Activated CD8-positive, alpha-beta memory T cell treated with anti-CD3 and anti-CD28 coated beads for 24 hours (primary cell): Measurements from ENCODE around the gene RIMKLB.
A peak's percentile ranks its signal among the peaks of the same experiment; 100 is the strongest.
"Not testable (repeated sequence)": the region's sequence is repeated elsewhere in the genome, so short reads cannot be mapped to it uniquely, and the experiment has no call there.

Source experiments
- DNase-seq: peaks from one replicate; pipeline ENCODE4 v3.0.0-alpha.2; 2020

RIMKLB gene

DNA sequence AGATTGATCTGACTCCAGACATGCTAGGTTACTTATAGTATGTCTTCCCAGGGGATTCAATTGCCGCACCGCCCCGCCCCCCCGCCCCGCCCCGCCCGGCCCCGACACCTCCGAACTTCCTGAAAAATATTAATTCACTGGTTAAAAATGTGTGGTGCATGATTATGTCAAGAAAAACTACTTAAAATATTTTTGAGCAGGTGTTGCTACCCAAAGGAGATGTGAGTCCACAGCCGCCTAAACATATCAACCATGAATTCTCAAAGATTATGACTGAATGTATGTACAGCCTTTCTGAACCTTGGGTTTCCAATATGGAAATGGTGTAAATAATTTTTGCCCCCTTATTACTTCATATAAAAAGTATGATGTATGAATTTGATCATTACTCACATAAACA is 2.7 kb upstream of the RIMKLB start:
- no peak for DNase-seq

DNA sequence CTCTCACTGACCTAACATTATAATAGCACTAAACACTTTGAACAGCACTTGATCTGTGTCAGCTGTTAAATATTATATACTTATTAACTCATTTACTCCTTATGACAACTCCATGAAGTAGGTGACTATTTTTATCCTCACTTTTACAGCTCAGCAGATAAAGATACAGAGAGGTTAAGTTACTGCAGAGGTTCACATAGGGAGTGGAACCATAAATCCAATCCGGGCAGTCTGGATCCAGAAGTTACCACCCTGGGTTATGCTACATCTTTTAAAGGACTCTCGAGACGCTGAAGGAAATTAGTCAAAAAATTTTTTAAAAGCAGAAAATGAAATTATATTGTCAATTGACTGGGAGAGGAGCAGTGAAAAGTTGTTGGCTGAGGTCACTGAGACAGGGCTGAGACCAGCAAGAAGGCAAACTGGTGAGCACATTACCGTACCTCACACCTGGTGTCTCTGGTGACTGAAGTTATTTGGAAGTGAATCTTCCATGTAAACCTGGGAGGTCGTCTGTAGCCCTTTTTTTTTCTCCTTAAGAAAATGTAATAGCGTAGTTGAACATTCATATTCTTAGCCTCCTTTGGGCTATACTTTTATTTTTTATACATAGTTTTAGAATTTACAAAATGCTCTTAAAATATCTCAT is 1.2 kb upstream of the RIMKLB start:
- DNase-seq, result no peak

DNA sequence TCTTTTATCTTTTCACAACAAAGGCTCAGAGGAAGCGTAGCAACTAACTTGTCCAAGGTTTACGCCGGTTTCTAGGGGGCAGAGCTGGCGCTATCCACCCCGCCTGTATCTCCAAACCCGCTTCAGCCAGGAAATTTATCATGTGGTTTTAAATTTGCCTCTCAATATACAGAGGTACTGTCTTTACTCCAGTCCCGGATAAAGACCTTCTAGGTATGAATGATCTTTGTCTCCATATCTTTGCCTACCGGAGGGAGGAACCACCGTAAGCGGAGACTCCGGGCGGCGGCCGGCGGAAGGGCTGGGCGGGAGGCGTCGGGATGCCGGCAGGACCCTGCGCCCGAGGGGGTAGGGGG is 693 bp upstream of the RIMKLB start:
- no peak for DNase-seq

DNA sequence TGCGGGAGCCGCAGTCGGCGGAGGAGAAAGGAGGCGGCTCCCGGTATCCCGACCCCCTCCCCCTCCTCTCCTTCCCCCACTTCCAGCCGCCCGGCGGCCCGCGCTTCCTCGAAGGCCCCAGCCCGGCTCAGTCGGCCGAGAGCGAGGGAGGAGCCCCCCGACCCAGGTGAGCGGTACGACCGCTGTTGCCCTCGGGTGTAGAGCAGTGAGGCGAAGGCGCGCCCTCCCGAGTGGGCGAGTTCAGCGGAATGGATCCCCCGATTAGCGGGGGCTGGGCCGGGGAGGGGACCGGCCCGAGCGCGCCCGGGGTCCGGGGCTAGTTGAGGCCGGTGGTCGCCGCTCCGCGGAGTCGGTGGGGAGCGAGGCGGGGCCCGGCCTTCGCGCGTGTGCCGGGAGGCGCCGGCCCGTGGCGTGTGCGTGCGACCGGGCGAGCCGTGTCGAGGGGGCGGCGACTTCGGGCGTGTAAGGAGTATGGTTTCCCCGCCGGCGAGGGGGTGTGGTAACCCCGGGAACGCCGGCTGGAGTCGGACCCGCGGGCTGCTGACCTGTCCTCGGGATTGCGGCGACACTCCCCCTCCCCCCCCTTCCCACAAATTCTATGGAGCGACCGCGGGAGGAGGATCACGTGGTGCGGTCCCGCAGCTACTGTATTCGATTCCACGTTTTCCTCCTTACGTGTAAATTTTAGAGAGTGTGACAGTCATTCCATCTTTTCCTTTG is 501 bp downstream of the RIMKLB start:
- peak; percentile 86 for DNase-seq

DNA sequence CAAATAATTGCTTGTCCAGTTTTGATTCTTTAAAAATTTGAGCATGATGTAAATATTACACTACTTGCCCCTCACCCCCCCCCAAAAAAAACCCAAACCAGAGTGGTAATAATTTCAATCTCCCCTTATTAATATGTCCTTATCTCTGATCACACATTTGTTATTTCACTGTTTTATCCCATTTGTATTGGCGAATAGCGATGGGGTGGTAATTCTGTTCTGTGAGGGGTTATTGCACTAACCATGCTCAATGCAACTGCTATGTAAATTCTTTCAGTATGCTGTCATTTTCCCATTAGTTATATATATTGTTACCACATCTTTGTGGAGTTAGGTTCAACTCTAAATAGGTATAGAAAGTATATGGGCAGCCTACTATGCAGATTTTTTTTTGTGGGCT is 1.1 kb downstream of the RIMKLB start:
- no peak for DNase-seq

DNA sequence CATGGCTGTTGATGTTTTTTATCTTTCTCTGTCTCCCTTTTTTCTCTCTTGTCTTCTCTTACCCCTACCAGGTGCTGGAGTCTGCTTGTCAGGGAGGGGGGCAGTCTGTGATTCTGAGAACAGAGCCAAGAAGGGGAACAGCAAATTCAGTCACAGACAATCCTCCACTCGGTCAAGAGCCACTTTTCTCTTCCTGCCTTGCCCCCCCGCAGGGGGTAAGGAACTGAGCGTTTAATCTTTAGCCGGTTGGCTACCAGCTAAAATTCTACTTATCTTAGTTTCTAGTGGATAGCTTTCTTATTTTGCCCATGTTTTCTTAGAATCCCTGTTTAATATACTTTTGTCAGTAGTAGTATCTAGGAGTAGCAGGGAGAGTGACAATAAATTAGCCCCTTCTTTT is 1.9 kb downstream of the RIMKLB start:
- DNase-seq, result no peak

DNA sequence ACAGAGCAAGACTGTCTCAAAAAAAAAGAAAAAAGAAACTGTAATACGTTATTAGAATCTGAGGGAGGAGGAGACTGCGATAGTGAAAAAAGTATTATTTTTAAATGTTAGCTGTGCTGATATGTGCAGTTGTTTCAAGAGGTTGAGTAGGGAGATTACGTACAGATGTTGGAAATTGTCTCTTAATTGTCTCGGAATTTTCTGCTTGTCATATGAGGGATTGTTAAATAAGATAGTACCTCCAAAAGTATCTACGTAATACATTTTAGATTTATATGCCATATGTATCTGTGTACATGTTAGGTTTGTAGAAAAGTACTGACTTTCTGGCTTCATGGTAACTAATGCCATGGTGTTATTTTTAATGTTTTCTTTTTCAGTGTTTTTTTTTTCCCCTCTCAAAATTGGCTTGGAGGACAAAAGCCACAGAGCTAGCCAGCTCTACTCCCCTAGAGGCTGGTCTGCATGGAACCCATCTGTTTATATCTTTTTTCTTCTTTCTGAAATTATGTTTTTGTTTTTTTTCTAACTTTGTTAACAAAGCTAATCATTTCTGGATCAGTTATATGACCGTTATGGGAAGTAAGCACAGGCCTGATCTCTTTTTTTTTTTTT is 3.4 kb downstream of the RIMKLB start:
- no peak for DNase-seq

DNA sequence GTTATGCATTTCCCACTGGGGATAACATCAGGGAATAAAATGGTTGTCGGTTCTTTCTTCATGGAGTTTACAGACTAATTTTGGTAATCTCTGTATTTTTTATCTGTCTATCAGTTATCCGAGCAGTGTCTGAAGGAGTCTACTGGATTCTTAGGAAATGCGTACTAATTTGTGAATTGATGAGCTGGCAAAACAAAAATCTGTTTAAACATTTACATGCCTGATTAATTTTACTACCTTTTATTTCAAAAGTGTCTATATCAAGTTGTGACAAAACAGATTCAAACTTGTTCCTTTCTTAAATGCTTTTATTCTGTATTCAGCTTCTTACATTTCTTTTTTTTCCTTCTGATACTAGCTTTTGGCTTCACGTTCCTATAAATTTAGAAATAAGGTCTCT is 4.4 kb downstream of the RIMKLB start:
- DNase-seq, result no peak

DNA sequence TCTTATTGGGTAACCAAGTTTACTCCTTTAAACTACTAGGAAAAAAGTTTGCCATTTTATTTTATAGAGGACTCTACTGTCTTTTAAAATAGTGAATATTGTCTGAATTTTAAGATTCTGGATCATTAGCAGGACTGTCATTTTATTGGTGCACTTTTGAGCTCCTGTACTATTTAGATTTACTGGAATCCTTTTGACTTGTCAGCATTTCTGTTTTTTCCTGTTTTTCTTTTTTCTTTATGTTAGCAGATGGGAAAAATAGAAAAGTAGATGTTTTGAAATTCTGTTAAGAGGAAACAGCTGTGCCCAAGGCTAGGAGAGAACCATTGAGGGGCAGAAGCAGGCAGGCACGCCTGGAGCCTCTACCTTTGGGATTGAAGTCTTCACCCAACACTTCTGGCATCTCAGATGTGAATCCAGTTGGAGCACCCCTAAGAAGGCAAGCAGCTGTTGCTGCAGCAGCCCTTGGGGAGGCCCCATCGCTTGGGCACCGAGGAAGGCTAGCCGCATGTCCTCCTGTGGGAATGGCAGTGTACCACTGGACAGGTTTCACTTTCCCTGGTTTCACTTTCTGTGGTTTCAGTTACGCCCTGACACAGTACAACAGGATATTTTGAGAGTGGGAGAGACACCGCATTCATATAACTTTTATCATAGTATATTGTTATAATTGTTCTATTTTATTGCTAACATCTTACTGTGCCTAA is 11.5 kb downstream of the RIMKLB start:
- DNase-seq, result no peak

DNA sequence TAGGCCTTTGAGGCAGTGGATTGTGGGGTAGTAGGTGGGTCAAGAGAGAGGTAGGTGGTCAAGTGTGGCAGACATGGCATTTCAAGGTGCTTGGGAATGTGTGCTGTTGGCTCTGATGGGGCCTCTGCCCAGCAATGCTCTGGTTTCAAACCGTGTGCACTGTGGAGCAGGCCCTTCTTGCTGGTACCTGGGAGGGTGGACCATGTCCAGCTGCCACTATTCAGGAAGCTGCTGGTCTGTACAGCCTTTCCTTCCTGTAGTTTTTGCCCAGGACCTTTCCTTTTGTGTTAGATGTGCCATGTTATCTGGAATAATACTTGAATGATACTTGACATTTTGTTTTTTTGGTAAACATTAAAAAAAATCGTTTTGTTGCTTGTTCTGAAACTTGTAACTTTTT is 14.8 kb downstream of the RIMKLB start:
- no peak for DNase-seq

DNA sequence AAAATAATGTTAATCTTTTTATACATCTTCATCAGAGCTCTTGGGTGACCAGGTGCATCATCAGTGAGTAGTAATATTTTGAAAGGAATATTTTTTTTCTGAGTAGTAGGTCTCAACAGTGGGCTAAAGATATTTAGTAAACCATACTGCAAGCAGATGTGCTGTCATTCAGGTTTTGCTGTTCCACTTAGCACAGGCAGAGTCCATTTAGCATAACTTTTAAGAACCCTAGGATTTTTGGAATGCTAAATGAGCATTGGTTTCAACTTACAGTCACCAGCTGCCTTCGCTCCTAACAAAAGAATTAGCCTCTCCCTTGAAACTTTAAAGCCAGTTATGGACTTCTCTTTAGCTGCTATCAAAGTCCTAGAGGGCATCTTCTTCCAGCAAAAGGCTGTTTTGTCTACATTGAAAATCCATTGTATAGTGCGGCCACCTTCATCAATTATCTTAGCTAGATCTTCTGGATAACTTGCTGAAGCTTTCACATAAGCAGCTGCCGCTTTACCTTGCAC is 24.6 kb downstream of the RIMKLB start:
- DNase-seq, result no peak

DNA sequence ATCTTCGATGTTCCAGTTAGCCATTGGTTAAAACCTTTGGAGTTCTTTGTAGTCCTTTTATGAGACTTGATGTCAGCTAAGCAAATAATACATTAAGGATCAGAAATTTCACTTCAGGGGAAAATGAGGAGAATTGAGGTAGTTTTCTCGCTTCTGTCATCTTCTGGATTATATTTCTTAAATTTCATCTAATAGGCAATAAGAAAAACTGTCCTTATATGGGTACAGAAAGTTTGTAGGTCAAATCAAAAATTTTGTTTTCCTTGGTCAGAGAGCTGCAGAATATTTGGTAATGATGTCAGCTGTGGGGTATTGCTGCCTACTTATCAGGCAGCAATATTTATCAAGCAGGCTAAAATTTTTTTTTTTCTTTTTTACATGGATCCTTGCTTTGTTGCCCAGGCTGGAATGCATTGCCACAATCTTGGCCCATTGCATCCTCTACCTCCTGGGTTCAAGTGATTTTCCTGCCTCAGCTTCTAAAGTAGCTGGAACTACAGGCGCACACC is 37.1 kb downstream of the RIMKLB start:
- DNase-seq, result no peak

DNA sequence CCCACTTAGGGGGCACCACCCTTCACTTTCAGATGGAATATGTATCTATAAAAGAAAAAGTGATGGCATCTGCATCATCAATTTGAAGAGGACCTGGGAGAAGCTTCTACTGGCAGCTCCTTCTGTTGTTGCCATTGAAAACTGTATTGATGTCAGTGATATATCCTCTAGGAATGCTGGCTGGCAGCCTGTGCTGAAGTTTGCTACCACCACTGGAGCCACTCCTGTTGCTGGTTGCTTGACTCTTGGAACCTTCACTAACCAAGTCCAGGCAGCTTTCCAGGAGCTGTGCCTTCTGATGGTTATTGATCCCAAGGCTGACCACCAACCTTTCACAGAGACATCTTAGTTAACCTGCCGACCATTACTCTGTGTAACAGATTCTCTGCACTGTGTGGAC is 44.7 kb downstream of the RIMKLB start:
- DNase-seq, result no peak

DNA sequence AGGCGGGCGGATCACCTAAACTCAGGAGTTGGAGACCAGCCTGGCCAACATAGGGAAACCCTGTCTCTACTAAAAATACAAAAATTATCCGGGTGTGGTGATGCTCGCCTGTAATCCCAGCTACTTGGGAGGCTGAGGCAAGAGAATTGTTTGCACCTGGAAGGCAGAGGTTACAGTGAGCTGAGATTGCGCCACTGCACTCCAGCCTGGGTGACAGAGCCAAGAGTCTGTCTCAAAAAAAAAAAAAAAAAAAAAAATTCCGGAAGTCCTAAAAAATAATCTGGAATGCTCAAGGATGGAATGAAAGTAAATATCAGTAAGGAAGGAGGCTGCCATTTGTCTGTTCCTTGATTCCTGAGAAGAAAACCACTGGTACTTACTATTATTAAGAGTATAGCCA is 45.3 kb downstream of the RIMKLB start:
- DNase-seq, result not testable (repeated sequence)

DNA sequence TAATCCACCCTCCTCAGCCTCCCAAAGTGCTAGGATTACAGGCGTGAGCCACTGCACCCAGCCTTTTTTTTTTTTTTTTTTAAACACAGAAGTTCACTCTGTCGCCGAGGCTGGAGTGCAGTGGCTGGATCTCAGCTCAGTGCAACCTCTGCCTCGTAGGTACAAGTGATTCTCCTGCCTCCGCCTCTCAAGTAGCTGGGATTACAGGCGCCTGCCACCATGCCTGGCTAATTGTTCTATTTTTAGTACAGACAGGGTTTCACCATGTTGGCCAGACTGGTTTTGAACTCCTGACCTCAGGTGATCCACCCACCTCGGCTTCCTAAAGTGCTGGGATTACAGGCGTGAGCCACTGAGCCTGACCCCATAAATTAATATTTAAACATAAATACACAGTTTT is 47.8 kb downstream of the RIMKLB start:
- DNase-seq, result not testable (repeated sequence)

DNA sequence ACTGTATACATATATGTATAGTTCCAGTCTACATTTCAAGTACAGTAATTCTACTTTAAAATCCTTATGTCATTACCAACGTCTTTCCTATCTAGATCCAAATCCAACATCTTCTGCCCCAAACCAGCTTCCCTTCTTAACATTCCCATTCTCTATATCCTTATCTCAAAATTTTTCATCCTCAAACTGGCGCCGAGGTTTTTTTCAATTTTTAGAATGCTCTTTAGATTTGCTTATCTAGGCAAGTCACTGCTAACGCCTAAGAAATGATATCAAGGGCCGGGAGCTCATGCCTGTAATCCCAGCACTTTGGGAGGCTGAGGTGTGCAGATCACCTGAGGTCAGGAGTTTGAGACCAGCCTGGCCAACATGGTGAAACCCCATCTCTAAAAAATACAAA is 48.3 kb downstream of the RIMKLB start:
- DNase-seq, result no peak

DNA sequence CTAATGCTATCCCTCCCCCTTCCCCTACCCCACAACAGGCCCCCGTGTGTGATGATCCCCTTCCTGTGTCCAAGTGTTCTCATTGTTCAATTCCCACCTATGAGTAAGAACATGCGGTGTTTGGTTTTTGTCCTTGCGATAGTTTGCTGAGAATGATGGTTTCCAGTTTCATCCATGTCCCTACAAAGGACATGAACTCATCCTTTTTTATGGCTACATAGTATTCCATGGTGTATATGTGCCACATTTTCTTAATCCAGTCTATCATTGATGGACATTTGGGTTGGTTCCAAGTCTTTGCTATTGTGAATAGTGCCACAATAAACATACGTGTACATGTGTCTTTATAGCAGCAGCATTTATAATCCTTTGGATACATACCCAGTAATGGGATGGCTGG is 62.3 kb downstream of the RIMKLB start:
- DNase-seq, result not testable (repeated sequence)

DNA sequence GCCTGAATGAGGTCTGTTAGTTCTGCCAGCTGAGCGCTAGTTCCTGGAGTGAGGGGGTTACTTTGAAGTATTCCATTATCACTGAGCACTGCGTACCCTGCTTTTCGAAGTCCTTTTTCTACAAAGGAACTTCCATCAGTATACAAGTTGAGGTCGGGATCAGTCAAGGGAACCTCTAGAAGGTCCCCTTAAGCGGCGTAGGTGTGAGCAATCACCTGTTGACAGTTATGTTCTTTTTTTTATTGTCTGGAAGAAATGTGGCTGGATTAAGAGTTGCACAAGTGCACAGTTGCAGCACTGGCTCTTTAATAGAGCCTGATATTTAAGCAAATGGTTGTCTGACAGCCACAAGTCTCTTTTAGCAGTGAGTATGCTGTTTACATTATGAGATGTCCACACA is 64.9 kb downstream of the RIMKLB start:
- DNase-seq, result not testable (repeated sequence)

DNA sequence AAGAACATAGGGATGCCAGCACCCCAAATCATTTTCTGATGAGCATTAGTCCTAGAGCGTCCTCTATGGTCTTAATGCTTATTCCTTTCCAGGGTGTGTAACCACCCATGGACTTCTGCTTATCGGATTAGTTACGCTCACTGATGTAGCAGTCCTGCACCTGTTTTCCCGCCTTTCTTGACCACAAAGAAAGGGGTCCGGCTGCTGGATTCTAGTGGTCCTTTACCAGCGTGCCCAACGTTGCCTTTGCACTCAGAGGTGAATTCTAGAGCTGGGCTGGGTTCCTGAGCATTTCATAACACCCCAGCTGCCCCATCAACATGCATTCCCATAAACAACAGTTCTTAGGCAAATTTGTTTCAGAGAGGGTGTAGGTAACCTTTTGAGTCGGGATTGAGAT is 68.3 kb downstream of the RIMKLB start:
- not testable (repeated sequence) for DNase-seq

DNA sequence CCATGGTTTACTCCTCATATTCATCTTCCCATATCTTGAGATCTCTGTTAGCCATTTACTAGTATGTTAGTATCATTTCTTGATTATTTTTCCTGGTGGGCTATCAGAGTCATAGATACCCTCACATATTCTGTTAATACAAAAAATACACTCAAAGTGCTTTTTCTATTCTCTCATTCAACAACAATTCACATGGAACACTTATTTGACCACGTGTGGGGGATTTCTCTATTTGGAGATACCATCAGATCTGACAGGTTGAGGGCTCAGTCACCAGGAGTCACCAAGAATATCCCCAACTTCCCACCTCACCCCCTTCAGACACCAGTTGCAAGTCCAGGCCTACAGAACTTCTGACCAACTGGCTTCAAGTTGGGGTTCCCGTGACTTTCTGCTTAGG is 72.7 kb downstream of the RIMKLB start:
- DNase-seq, result no peak

DNA sequence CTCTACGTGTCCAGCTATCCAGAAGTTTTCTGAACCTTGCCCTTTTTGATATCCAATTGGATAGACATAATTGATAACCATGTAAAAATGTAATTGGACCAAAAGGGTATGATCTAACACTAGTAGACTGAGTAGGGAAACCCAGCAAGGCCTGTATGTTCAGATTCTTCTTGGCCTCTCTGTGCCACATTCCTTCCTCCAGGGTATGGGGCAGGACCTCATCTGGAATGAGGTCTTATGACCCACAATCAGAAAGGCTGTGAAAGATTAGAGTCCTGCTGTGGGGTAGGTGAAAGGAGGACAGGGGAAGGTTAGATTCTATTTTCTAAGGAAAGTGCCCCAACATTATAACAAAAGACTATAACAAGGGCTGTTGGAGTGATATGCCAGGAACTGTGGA is 73.3 kb downstream of the RIMKLB start:
- DNase-seq, result no peak

DNA sequence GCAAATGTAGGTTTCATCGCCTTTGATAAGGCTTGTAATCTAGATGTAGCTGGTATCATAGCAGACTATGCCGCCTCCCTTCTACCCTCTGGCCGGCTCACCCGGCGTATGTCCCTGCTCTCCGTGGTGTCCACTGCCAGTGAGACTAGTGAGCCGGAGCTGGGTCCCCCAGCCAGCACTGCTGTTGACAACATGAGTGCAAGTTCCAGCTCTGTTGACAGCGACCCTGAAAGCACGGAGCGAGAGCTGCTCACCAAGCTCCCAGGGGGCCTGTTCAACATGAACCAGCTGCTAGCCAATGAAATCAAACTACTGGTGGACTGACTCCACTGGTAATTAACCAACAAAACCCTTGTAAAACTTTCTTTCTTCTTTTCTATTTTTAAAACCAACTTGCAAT is 75.7 kb downstream of the RIMKLB start:
- no peak for DNase-seq

DNA sequence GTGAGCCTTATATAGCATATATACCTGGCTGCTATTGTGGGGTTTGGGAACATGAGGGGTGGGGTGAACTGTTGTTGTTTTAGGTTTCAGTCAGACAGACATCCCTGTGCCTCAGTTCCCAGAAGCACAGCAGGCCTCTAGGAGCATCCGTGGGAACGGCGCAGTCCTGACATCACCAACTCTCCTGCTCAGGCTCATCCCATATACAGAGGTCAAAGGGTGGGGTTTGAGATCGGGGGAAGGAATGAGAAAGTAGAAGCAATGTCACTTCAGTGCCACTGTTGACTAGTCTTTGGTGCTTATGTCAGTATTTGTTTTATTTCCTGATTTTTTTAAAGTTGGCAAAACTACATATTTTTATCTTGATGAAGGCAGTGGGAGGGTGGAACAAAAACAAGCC is 81.5 kb downstream of the RIMKLB start:
- DNase-seq, result no peak

DNA sequence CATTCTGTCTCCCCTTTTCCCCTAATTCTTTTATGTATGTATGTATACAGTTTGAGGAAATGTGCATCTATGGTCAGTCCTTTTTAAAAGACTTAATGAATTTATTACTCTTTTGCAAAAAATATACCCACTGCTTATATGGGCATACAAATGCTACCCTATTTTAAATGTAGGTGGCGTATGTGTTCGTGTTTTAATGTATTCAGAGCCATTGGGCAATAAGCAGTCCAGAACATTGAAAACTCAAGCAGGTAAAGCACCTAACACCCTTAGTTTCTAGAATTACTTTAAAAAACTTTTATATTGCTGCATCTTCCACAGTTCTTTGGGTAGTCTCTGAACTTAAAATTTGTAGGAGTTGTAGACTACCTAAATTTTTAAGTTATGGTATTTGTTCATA is 82.1 kb downstream of the RIMKLB start:
- no peak for DNase-seq
